ENCODE measurements around the gene MBP.

Gene MBP

DNA sequence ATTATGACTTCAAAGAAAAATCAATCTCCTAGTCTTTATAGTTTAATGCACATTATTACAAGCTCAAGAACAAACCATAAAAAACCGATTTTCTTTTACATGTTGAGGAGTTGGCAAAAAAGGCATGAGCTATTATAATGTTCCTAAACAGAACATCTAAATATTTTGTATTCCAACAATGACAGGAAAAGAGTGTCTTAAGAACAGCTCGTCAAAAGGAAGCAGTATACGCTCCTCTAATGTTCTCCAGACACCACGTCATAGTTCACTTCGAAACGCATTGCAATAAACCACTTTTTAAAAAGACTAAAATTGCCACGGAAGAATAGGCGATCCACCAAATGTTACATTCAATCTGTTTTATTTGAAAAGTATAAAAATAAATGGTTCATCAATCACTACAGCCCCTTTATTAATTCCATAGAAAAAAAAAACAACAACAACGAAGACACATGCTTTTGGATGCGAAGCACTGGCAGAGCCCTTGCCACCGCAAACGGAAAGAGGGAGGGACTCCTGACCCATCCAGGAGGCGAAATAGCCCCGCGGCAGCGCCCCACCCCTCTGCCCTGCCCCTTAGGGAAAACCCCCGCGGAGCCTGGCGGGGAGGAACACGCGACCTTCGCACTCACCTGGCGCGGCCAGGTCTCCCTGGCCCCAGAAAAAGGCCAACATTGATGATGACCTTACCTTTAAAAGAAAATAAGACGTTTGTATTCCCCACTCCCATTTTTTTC, 45.8 kb downstream of the MBP start:
- DNase-seq (ENCODE audit: low read depth in 4 of 4, low spot score in 1 of 4): no peak

DNA sequence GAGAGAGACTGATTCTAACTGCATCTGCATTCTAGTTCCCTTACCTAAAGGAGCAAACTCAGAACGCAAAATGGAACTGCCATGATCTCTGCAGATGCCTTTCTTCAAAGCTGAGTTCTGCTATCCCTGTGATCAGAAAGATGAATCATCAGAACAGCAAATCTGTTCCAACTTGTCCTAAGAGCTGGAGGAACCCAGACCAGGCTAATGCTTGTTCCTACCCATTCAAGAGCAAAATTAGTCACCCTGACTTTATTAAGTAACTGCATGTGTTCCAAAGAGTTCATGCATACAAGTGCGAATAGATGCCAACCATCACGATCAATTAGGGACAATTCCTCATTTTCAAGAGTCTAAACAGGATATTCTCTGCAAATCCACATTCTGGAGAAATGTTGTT, 46.5 kb downstream of the MBP start:
- DNase-seq (ENCODE audit: low read depth in 4 of 4, low spot score in 1 of 4): no peak

DNA sequence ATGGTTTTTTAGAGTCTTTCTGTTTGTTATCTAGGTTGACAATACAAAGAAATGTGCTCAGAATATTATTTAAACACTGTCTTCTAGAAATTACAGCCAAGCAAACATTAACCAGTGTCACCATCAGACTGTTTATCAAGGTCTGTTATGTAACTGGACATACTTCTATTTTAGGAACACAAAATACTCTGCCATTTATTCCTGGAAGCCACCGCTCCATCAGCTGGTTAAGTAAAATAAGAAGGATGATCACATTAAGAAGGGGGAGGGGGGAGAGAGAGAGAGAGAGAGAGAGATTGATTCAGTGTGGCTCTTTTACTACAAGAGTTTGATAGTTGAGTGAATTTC, 47.9 kb downstream of the MBP start:
- no peak for DNase-seq (ENCODE audit: low read depth in 4 of 4, low spot score in 1 of 4)

DNA sequence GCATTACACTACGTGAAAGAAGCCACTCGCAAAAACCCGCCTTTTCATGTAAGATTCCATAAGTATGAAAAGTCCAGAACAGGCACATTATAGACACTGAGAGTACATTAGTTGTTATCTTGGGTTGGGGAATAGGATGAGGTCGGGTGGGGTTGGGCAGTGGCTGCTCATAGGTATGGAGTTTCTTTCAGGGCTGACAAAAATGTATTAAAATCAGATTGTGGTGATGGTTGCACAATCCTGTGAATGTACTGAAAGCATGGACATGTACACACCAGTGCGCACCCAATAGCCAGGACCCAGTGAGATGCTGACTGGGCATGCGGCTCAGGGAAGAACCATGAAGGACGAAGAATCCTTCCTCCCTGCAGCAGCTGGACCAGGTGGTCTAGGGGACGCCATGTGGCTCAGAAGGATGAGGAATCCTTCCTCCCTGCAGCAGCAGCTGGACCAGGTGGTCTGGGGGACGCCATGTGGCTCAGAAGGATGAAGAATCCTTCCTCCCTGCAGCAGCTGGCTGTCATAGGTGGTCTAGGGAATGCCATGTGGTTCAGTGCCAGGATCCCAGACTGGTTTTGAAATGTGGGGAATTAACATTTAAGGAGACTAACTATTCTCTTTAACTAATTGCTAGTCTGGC, 50.1 kb downstream of the MBP start:
- DNase-seq (ENCODE audit: low read depth in 4 of 4, low spot score in 1 of 4): no peak

DNA sequence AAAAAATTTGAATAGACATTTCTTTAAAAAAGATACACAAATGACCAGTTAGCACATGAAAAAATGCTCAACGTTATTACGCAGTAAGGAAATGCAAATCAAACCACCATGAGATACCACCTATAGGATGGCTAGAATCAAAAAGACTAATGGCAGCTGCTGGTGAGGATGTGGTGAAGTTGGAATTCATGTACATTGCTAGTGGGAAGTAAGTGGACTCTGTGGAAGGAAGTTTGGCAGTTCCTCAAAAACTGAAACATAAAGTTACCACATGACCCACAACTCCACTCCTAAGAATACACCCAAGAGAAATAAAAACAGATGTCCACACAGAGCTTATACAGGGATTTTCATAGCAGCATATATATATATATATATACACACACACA, 51.2 kb downstream of the MBP start:
- DNase-seq (ENCODE audit: low read depth in 4 of 4, low spot score in 1 of 4): no peak

DNA sequence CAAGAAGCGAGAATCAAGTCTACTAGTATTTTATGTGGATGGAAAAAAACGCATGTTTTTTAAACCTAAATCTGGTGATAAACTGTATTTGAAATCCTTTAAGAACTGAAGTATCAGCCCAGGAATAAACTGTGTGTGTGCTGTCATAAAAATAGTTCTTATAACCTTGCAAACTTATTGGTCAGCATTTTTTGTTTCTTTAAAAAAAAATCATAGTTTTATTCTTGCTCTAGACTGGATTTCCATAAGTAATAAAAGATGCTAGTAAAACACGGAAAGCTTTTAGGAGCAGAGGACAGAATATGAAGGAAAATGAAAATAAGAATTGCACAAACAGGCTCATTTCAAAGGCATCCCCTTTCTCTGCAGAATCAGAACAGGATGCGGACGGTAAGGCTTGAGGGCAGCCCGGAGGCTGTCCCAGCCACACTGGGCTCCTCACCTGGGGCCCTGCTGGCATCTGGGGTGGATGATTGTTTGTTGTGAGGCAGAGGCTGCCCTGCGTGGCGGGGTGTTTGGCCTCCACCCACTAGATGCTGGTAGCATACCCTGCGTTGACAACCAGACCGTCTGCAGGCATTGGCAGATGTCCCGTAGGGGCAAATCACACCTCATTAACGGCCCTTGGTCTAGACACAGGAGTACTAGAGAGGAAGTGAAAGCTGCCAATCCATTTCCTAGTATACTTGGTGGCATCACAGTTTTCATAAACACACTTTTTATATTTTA, 52.5 kb downstream of the MBP start:
- DNase-seq (ENCODE audit: low read depth in 4 of 4, low spot score in 1 of 4): no peak

DNA sequence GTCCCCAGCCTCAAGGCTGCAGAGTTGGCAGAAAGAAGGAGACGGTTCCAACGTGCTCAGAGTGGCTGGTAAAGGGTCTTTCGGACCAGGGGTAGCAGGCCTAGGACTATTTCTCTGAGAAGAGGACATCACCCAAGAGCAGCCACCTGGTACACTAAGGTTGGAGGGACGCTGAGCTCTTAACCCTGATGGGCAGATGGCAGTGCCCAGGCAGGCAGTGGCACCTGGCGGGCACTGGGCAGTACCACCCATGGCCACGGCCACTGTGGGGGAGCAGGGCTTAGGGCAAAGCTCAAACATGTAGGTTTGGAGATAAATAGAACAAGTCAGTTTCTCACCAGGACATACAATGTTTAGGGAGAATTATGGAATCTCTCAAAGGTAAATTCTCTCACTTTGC, 53.5 kb downstream of the MBP start:
- no peak for DNase-seq (ENCODE audit: low read depth in 4 of 4, low spot score in 1 of 4)

DNA sequence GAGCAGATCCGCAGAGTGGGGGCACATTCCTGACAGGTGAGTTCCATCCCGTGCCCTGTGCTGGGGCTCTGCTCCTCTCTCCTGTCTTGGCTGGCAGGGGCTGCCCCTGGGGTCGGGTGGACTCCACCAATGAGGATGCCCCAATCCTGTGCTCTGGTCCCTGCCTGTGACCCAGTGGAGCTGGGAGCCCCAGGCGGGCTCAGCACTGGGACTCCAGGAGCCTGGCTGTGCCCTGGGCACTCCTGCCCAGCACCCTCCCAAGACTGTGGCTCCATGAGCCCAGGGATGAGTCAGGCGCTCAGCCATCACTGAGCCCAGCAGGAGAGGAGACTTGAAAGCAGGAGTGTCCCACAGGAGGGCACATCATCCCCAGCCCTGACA, 53.9 kb downstream of the MBP start:
- DNase-seq (ENCODE audit: low read depth in 4 of 4, low spot score in 1 of 4): no peak

DNA sequence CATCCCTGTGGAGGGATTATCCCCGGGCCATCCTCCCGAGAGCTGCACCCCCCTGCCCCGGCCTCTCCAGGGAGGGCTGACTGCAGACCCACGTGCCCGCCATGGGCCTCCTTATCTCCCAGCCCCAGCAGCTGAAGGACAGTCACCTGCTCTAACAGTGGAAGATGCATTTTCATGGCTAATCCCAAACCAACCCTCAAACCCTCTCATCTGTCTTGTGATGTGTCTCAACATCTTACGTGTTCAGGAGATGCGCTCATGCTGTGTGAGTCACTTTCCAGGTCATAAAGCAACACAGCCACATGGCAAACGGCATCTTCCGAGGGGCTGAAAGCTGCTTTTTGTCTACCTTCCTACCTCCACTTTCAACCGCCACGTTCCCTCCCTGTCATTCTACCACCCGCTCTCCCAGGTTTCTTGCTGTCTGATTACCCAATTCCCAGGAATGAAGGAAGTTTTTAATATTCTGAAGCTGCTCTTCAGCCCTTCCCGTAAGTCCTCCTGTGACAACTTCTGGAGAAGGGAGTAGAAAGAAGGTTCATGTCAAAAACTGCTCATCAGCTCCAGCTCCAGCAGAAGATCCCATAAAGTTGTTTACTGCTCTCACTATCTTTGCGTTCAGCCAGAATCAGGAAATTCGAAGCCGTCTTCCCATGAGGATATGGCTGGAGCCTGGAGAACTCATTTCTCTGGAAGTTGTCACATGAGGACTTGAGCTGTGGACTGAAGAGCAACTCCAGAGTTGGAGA, 54.5 kb downstream of the MBP start:
- DNase-seq (ENCODE audit: low read depth in 4 of 4, low spot score in 1 of 4): no peak

DNA sequence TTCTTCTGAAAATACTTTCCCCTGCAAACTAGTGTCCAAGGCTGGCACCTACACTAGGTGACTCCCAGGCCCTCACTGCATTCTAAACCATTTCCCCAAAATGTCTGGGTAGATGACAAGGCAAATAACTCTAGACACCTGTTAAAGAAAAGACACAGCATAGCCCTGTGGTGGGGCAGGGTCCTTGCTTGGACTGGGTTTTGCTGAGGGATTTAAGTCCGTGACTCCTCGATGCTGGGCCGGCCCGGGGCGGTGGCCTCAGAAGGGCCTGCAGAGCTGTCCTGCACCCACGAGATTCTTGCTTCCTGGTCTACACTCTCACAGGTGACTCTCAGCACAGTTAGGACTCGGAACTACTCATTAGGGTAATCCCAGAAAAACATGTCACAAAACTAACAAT, 55.2 kb downstream of the MBP start:
- DNase-seq (ENCODE audit: low read depth in 4 of 4, low spot score in 1 of 4): no peak

DNA sequence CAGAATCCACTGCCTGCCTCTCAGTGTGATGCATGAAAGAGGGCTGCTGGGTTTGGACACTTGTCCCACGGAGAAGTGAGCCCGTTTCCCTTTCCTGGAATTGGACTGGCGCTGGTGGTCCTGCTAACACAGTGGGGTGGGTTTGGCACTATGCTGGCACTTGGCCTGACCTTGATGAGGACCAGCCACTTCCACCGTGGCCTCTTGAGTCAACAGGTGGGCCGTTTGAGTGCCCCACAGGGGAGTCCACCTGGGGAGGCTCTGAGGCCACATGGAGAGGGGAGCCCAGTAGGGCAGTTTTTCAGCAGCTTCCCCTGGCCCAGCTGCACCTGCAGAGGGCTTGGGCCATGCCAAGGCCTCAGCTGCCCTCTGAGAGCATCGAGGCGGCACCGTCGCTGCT, 56.5 kb downstream of the MBP start:
- no peak for DNase-seq (ENCODE audit: low read depth in 4 of 4, low spot score in 1 of 4)

DNA sequence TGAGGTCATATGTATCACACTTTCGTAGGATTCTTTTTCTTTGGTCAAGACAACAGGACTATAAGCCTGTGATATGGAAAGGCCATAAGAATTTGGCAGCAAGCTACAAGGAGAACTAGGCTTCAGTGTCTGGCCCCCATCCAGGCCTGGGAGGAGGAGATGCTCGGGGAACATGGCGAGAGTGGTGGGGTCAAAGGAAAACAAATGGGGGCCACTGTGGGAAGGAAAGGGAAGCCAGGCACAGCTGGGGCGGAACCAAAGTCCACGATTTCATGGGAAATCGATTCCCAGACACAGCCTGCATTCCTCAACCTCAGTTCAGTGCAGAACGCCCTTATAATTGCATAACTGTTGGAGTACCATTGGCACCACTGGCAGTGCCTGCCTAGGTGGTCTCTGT, 58.2 kb downstream of the MBP start:
- no peak for DNase-seq (ENCODE audit: low read depth in 4 of 4, low spot score in 1 of 4)

DNA sequence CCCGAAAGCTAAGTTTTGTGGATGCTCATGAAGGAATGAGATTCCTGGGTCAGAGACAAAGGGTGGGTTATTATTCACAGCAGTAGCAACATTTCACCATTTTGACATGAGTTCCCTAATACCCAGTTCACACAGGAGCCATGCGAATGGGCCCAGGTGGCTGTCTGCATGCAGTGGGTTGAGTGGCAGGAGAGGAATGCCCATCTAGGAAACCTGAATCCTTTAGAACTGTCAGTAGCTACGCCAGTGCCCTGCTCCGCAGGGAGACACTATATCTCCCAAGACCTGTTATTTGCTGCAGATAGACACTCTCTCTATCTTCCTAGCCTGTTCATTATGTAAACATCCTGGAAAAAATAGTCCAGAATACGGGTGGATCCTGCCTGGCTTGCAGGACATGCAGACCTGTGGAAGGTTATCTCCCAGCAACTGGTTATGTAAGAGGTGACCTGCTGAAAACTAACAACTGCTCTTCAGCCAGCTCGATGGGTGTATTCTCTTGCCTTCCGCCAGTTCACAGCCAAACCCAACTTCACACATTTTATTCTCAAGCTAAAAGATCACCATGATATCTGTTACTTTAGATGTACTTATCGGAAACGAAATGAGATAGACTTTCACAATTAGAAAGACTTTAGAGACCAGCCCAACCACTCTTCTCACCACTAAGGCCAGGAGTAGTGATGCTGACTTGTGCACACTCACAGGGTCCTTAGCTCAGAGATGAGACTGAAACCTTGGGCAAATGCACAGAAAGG, 59.1 kb downstream of the MBP start:
- DNase-seq (ENCODE audit: low read depth in 4 of 4, low spot score in 1 of 4): no peak

DNA sequence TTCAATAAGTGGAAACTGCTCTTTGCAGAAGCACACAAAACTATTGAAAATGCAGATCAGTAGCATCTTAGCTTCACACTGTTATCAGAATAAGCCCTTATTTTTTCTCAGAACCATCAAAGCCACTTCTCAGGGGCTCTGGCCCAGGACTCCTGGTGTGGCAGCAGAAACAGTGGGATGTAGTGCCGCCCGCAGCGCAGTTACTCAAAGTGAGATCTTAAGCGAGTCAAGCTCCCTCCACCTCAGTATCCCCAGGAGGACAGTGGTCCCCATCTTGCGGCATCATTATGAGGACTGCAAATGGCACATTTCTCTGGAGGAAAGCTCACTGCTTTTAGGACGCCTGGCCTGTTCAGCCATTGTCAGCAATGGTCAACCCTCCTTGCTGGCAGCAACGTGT, 60.0 kb downstream of the MBP start:
- DNase-seq (ENCODE audit: low read depth in 4 of 4, low spot score in 1 of 4): no peak

DNA sequence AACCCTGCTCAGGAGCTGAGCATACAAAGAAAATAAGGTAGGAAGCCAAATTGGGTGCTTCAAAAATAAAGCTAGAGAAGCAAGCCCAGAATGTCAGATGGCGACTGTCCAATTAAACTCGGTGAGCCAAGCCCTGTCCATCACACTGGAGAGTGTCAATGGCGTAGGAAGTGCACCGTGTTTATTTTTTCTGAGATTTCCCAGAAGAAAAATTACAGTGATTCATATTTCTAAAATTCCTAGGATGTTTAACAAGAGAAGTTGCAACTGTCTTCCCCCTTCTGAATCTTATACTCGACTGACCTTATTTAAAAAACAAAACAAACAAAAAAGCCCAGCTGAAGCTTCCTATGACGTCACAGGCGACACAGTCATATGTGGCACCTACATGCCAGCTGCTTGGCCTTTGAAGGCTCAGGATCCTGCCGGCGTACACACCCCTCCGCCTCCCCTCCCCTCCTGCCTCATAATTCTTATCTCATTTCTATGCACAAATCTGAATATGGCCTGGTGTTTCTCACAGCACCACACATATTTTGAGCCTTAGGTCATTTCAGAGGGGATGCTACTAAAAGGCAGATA, 60.8 kb downstream of the MBP start:
- DNase-seq (ENCODE audit: low read depth in 4 of 4, low spot score in 1 of 4): no peak

DNA sequence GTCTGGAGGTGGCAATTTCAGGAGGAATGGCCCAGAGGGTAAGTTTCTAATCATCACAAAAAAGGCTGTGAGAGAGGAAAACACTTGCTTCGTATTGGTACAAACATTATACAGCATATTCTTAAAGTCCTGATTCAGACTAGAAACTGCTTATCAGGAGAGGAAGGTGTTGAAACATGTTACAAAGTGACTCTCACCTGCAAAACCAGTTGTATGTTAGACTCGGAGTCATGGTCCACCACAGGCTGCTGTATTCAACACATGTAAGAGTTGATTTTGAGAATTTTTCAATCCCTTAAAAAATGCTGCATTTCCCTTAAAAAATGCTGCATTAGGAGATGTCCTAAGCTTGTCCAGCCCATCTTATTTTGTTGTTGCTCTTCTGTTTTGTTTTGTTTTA, 61.5 kb downstream of the MBP start:
- no peak for DNase-seq (ENCODE audit: low read depth in 4 of 4, low spot score in 1 of 4)

DNA sequence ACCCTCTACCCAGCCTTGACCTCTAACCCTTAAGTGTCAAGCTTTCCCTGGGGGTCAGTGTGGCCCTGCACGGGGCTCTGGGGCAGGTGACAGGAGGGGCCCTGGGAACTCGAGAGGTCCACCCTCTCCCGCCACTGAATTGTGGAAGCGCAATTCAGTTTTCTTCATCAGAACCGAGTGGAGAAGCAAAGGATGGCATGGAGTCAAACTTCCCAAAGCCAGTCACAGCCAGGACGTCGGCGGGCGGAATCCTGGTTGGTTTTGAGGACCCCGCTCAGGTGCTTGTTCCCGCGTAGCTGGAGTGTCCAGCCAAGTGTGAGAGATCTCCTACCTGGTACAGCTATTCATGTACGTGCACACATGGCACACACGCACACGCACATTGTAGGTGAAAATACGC, 62.0 kb downstream of the MBP start:
- DNase-seq (ENCODE audit: low read depth in 4 of 4, low spot score in 1 of 4): no peak

DNA sequence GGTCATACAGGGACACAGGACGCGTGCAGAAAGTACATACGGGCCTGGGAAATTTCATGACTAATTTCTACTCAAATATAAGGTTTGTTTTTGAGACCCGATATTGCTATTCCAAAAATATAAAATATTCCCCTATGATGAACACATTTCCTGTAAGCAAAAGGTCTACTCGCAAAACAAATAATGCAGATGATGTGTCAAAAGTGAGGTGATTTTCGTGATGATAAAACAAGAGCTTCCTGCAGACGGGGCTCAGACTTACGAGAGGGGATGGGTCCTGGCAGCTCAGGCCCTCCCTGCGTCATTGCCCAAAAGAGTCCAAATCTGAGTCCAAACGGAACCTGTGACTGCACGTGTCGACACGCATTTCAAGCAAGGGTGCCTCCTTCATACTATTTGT, 62.7 kb downstream of the MBP start:
- no peak for DNase-seq (ENCODE audit: low read depth in 4 of 4, low spot score in 1 of 4)

DNA sequence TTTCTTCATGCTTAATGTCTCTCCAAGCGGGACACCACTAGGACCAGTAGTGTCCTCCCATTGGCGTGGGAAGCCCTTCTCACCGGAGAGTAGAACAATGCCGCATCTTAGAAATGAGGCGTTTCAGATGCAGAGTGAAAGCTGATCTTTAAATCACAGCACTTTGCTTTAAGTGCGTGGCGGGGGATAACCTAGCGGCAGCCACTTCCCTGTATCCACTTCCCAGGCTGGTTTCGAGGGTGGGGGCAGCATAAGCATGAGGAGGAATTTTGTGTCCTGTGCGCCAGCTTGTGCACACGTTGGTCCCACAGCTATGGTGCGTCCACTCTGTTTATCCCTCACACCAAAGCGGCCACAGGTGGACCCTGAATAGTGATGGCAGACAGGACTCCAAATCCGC, 63.1 kb downstream of the MBP start:
- no peak for DNase-seq (ENCODE audit: low read depth in 4 of 4, low spot score in 1 of 4)

DNA sequence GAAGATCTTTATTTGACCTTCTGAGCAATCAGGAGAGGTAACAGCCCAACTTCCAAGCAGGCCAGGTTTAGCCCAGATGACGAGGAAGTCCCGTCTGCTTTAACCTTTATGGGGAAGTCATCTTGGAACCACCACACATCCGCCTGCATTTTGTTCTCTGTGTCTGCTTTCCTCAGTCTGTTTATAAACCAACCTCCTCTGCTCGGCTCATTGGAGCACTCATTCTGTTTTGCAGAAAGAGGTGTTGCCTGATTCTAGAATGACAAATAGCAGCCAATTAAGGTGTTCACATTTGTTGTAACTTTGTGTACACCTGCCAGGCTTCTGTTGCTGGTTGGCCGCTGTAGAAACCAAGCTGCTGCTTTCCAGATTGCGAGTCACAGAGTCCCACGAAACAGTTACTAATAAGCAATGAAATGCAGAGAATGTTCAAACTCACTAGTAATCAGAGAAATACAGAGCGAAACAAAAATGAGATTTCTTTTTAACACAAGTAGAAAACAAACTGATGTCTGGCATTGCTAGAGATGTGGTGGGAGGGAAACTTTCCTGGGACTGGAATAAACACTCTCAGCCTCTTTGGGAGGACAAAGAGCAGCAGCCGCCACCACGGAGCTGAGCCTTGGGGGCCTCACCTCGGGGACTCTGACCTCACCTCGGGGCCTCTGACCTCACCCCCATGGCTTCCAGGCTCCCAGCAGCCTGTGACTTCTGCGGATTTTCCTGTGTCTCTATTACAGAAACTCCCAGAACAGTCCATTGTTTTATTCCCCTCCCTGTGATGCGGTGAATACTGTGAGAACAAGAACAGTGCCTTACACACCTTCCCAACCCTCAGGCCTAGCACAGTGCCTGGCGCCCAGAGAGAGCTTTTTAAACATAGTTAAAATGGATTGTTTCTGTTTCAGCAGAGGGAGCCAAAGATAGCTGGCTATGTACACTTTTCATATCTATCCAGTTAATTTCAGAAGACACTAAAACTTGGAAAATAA, 64.0 kb downstream of the MBP start:
- DNase-seq (ENCODE audit: low read depth in 4 of 4, low spot score in 1 of 4): no peak
